ENCODE measurements around the gene DHDH. TPM values are rescaled to one million over a fixed set of nuclear protein-coding genes. Genes with fewer than 3 reads are reported as not detected.

Gene DHDH
- total RNA-seq, 1 donor from 2014 or later: not detected

- H3K27ac Mint-ChIP-seq: no peak overlapping the region
- peaks cover 31% of the 10 kb centered on the region for H3K36me3 Mint-ChIP-seq (ENCODE audit: low read depth)
- CTCF ChIA-PET: no interaction called here
- no peak overlapping the region for H3K4me3 Mint-ChIP-seq
- peaks cover 37% of the 10 kb centered on the region for H3K4me1 Mint-ChIP-seq
- ATAC-seq (ENCODE audit: low read depth) (no peak), DNase-seq (no peak)
- no peaks in the 10 kb centered on the region for H3K27me3 Mint-ChIP-seq
- TF ChIP-seq CTCF (IDR thresholded peaks at IDR 0.05): no peak
- POLR2A ChIA-PET: no interaction called here
- no peaks in the 10 kb centered on the region for H3K9me3 Mint-ChIP-seq
- intact Hi-C loops (cut with micrococcal nuclease): loop anchor here (10.0 kb wide), 3 partner anchors 124 to 884 kb away; partner anchors contain the start of genes AKT1S1, C19orf73, LIN7B and PPFIA3
Observed at GRCh38 chr19:48990400-48990799, 56.9 kb downstream of the DHDH start.

GRCh38 chr19:48991011-48991609 lies 57.6 kb downstream of the DHDH start:
- POLR2A ChIA-PET: interaction anchor here (3.1 kb wide), 1 partner anchor 117 kb away, joined by 51 read pairs; the partner anchor contains the start of gene PPP1R15A
- no peak overlapping the region for H3K27ac Mint-ChIP-seq
- TF ChIP-seq CTCF (IDR thresholded peaks at IDR 0.05): no peak
- DNase-seq (no peak), ATAC-seq (ENCODE audit: low read depth) (no peak)
- no peaks in the 10 kb centered on the region for H3K27me3 Mint-ChIP-seq
- CTCF ChIA-PET: interaction anchor here (2.1 to 2.6 kb wide), 2 partner anchors 11 to 20 kb away, joined by 7 to 18 read pairs; no protein-coding TSS in a partner anchor
- H3K4me3 Mint-ChIP-seq: no peak overlapping the region
- intact Hi-C loops (cut with micrococcal nuclease): loop anchor here (10.0 kb wide), 3 partner anchors 124 to 884 kb away; partner anchors contain the start of genes AKT1S1, C19orf73, LIN7B and PPFIA3
- H3K9me3 Mint-ChIP-seq: no peaks in the 10 kb centered on the region
- peaks cover 26% of the 10 kb centered on the region for H3K36me3 Mint-ChIP-seq (ENCODE audit: low read depth)
- H3K4me1 Mint-ChIP-seq: peaks cover 37% of the 10 kb centered on the region

- intact Hi-C loops (cut with micrococcal nuclease): loop anchor here (2.0 to 10.0 kb wide), 7 partner anchors 21 to 883 kb away; partner anchors contain the start of genes AKT1S1, BAX, C19orf73 and CA11
- Mint-ChIP-seq H3K9me3 (no peaks in the 10 kb centered on the region), H3K4me3 (peak overlapping the region; percentile 97), H3K27ac (peak overlapping the region; percentile 97), H3K36me3 (ENCODE audit: low read depth) (peaks cover 26% of the 10 kb centered on the region), H3K27me3 (no peaks in the 10 kb centered on the region), H3K4me1 (peaks cover 37% of the 10 kb centered on the region)
- ChIA-PET CTCF (interaction anchor here (1.0 to 2.6 kb wide), 4 partner anchors 12 to 204 kb away, joined by 3 to 18 read pairs (median 6); no protein-coding TSS in a partner anchor), POLR2A (interaction anchor here (0.5 to 3.6 kb wide), 7 partner anchors 9 to 453 kb away, joined by 3 to 51 read pairs (median 10); partner anchors contain the start of genes FTL and PPP1R15A)
- no peak for DNase-seq
- no peak for TF ChIP-seq CTCF (IDR thresholded peaks at IDR 0.05)
- ATAC-seq (ENCODE audit: low read depth): no peak
Observed at GRCh38 chr19:48991873-48992580, 58.5 kb downstream of the DHDH start.

- Mint-ChIP-seq H3K36me3 (ENCODE audit: low read depth) (peaks cover 24% of the 10 kb centered on the region), H3K9me3 (no peaks in the 10 kb centered on the region), H3K27ac (peak overlapping the region; percentile 97), H3K27me3 (no peaks in the 10 kb centered on the region), H3K4me3 (peak overlapping the region; percentile 97), H3K4me1 (peaks cover 34% of the 10 kb centered on the region)
- ChIA-PET POLR2A (interaction anchor here (0.5 to 3.6 kb wide), 29 partner anchors 10 to 851 kb away, joined by 3 to 51 read pairs (median 5); partner anchors contain the start of genes FTL, NUCB1, PPP1R15A and PRMT1), CTCF (interaction anchor here (0.9 to 2.6 kb wide), 11 partner anchors 11 to 206 kb away, joined by 3 to 18 read pairs (median 4); partner anchors contain the start of gene CGB7)
- ATAC-seq (ENCODE audit: low read depth) (no peak), DNase-seq (no peak)
- TF ChIP-seq CTCF (IDR thresholded peaks at IDR 0.05): no peak
- intact Hi-C loops (cut with micrococcal nuclease): loop anchor here (1.0 to 10.0 kb wide), 11 partner anchors 16 to 882 kb away; partner anchors contain the start of genes AKT1S1, BAX, C19orf73 and CA11
Observed at GRCh38 chr19:48992581-48993174, 59.2 kb downstream of the DHDH start.

All from activated B cell treated with CpG ODN at 0.5 μM for 24 hours (primary cell).